ENCODE data around the gene WLS. TPM values are rescaled to one million over a fixed set of nuclear protein-coding genes. Genes with fewer than 3 reads are reported as not detected.

WLS gene
- total RNA-seq, 1 donor from 2014 or later: 123 TPM

DNA sequence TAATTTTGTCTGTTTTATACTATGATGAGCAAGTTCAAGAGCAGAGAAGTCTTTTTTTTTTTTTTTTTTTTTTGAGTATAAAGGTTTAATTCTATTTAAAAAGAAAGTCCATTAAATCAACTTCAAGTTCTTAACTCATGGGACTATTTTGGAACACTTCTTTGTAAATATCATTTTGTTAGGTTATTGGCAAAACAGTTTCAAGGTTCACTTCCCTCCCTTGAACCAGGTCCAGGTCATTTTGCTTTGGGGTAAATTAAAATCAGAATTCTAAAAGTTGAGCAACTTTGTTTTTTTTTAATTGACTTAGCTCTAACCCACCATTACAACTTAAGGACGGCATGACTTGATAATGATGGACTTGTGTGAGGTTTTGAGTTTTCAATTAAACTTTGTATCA is 72.3 kb downstream of the WLS start:
- no peak overlapping the region for H3K27ac Mint-ChIP-seq
- no peak for DNase-seq (ENCODE audit: low spot score, unreplicated experiment)
- no peaks in the 10 kb centered on the region for H3K27me3 Mint-ChIP-seq
- no peak for TF ChIP-seq CTCF (IDR thresholded peaks at IDR 0.05; ENCODE audit: unreplicated experiment)
- no peak overlapping the region for H3K4me3 Mint-ChIP-seq (ENCODE audit: low read depth)
- H3K9me3 Mint-ChIP-seq (ENCODE audit: low read depth): no peaks in the 10 kb centered on the region
- no peaks in the 10 kb centered on the region for H3K4me1 Mint-ChIP-seq (ENCODE audit: low read depth)
- peaks cover 21% of the 10 kb centered on the region for H3K36me3 Mint-ChIP-seq (ENCODE audit: insufficient read depth)

DNA sequence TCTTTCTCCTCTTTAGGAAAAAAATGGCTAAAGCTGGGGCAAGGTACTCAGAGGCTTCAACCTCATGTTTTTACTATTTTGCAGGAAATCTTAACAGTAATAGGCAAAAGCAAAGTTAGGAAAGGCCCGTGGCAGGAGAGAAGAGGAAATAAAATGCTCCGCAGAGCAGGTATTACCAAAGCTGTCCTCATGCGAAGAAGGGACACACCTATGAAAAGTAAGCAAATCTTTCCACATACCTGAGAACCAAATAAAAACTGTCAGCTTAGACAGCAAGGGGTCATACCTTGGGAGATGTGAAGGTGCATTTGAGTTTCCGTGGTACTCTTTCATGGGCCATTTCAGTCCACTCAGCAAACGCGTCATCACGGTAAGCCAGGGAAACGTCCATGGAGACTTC is 73.5 kb downstream of the WLS start:
- Mint-ChIP-seq H3K9me3 (ENCODE audit: low read depth) (no peaks in the 10 kb centered on the region), H3K4me3 (ENCODE audit: low read depth) (no peak overlapping the region), H3K27me3 (no peaks in the 10 kb centered on the region), H3K4me1 (ENCODE audit: low read depth) (no peaks in the 10 kb centered on the region), H3K36me3 (ENCODE audit: insufficient read depth) (peaks cover 22% of the 10 kb centered on the region), H3K27ac (no peak overlapping the region)
- TF ChIP-seq CTCF (IDR thresholded peaks at IDR 0.05; ENCODE audit: unreplicated experiment): no peak
- no peak for DNase-seq (ENCODE audit: low spot score, unreplicated experiment)

GRCh38 chr1:68157416-68157815 is 74.9 kb downstream of the WLS start:
- H3K27ac Mint-ChIP-seq: no peak overlapping the region
- no peak for TF ChIP-seq CTCF (IDR thresholded peaks at IDR 0.05; ENCODE audit: unreplicated experiment)
- no peaks in the 10 kb centered on the region for H3K4me1 Mint-ChIP-seq (ENCODE audit: low read depth)
- H3K4me3 Mint-ChIP-seq (ENCODE audit: low read depth): no peak overlapping the region
- no peak for DNase-seq (ENCODE audit: low spot score, unreplicated experiment)
- no peaks in the 10 kb centered on the region for H3K27me3 Mint-ChIP-seq
- H3K9me3 Mint-ChIP-seq (ENCODE audit: low read depth): no peaks in the 10 kb centered on the region
- H3K36me3 Mint-ChIP-seq (ENCODE audit: insufficient read depth): peaks cover 18% of the 10 kb centered on the region

- Mint-ChIP-seq H3K9me3 (ENCODE audit: low read depth) (no peaks in the 10 kb centered on the region), H3K4me1 (ENCODE audit: low read depth) (no peaks in the 10 kb centered on the region), H3K27me3 (no peaks in the 10 kb centered on the region), H3K36me3 (ENCODE audit: insufficient read depth) (peaks cover 19% of the 10 kb centered on the region), H3K4me3 (ENCODE audit: low read depth) (no peak overlapping the region), H3K27ac (no peak overlapping the region)
- TF ChIP-seq CTCF (IDR thresholded peaks at IDR 0.05; ENCODE audit: unreplicated experiment): no peak
- DNase-seq (ENCODE audit: low spot score, unreplicated experiment): no peak
Measured at GRCh38 chr1:68151690-68152089, 80.6 kb downstream of the WLS start.

DNA sequence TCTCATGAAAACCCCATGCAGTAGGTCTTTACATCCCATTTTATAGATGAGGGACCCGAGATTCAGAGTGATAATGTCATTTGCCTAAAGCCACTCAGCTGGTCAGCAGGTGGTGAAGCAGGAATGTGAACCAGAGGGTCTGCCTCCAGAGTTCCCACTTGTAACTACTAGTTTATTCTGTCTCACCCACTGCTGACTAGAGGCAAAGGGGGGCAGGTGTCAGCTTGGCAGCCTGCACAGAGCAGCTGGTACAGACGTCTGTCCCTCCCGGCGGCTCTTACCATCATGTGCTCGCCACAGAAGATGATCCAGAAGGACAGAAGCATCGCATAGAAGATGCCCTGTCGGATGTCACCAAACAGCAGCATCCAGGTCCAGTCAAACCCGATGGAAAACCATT is 82.4 kb downstream of the WLS start:
- peaks cover 15% of the 10 kb centered on the region for H3K36me3 Mint-ChIP-seq (ENCODE audit: insufficient read depth)
- H3K4me3 Mint-ChIP-seq (ENCODE audit: low read depth): no peak overlapping the region
- no peak for DNase-seq (ENCODE audit: low spot score, unreplicated experiment)
- no peaks in the 10 kb centered on the region for H3K27me3 Mint-ChIP-seq
- H3K4me1 Mint-ChIP-seq (ENCODE audit: low read depth): peaks cover 7% of the 10 kb centered on the region
- H3K27ac Mint-ChIP-seq: no peak overlapping the region
- no peak for TF ChIP-seq CTCF (IDR thresholded peaks at IDR 0.05; ENCODE audit: unreplicated experiment)
- H3K9me3 Mint-ChIP-seq (ENCODE audit: low read depth): no peaks in the 10 kb centered on the region

Data from progenitor cell of endocrine pancreas (in vitro differentiated cells).